Stimulated activated CD8-positive, alpha-beta memory T cell treated with anti-CD3 and anti-CD28 coated beads, Interleukin-2, amount 100 ng/mL, for 48 hours (primary cell): ENCODE data around the gene GTSF1L.

Experiments
- DNase-seq, 2 donors: peaks; one replicate each; pipeline ENCODE4 v3.0.0-alpha.2; 2020; ENCODE audit warnings: low read depth in 2 of 2

GTSF1L gene

DNA sequence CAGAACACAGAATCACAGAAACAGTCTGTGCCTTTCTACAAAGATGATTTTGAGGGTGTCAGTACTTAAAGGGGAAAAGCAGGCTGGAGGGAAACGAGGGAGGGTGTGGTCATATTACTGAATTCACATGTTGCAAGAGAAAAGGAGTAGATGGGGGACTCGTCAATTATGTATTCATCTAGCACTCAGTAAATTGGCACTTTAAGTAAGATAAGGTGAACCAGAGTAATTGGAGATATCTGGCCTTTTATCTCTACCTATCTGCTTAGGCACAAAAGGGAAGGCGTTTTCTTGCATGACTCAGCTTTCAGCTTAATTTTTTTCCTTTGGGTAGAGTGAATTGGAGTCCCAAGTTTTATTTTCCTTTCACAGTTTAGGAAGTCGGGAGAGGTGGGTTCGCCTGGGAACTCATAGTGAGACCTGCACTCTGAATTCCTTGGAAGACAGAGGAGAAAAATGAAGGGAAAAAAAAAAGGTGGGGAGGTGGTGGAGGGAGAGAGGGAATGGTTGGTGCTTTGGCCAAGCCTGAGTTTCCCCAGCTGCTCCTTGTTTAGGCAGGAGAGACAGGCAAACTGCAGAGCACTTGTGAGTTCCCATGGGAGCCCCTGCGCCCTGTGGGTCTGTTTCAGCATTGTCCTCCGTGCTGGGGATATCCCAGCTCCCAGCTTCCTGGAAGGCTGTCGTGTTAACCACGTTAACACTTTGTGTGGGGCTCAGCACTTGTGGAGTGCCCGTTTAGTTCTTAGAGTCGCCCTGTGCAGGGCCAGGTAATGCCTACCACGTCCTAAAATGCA is 19.7 kb upstream of the GTSF1L start:
- no peak for DNase-seq

DNA sequence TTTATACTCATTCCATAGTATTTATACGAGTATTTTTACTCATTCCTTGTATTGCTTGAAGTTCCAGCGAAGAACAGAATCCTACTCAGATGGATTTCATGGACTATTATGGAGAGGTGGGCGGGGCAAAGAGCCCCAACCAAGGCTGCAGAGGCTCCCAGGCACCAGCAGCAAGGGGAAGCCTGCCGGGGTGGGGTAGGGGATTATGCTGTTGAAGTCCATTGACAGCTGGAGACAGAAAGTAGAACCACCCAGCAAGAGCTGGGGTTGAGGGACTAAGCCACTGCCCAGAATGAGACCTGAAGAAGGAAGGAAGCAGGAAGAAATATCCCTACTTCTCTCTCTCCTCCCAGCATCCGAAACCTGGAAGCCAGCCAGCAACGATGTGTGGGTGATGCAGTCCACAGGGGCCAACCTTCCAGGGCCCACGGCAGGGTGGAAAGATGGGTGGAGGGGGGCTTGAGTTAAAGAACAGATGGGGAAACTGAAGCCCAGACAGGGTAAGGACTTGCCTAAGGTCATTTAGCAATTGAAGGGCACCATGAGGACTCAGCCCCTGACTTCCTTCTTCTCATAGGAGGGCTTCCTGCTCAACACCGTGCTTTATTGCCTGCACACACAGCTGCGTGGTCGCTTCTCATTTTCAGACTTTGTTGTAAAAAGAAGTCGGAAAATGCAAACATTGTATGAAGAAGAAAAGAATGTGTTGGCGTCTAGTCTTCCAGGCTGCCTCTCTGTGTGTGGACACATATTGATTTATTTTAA is 18.3 kb upstream of the GTSF1L start:
- no peak for DNase-seq

DNA sequence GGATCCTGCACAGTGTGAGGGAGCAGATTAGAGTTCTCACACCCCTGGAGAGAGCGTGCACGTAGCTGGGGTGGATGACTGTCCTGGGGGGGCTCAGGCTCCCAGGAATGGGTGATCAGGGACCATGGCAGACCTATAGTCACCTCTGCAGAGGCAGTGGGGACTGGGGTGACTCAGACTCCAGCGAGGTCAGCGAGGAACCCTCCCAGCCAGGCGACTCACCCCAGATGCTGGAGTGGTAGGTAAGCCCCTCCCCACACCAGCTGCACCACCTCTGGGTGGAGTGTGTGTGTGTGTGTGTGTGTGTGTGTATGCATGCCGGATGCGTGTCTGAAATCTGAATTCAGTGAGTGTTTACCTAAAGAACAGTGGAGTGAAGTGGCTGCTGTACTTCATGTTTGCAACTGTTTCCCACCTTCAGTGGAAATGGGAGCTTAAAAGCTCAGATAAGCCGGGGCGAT is 17.4 kb upstream of the GTSF1L start:
- DNase-seq, result peak in 1 of 2 donors; percentile 43

DNA sequence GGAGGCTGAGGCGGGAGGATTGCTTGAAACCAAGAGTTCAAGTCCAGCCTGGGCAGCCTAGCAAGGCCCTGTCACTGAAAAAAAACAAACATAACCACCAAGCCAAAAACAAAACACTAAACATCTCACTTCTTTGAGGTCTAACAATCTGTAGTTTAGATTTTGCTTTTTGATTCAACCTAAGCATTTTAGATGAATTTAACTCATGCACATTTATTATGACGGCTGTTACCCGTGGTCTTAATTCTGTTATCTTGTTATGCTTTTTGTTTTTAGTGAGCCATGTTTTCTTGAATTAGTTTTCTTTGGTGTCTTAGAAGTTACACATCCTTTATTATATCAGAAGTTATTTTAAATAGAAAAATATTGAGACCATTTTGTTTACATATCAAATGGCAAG is 13.8 kb upstream of the GTSF1L start:
- DNase-seq, result no peak

DNA sequence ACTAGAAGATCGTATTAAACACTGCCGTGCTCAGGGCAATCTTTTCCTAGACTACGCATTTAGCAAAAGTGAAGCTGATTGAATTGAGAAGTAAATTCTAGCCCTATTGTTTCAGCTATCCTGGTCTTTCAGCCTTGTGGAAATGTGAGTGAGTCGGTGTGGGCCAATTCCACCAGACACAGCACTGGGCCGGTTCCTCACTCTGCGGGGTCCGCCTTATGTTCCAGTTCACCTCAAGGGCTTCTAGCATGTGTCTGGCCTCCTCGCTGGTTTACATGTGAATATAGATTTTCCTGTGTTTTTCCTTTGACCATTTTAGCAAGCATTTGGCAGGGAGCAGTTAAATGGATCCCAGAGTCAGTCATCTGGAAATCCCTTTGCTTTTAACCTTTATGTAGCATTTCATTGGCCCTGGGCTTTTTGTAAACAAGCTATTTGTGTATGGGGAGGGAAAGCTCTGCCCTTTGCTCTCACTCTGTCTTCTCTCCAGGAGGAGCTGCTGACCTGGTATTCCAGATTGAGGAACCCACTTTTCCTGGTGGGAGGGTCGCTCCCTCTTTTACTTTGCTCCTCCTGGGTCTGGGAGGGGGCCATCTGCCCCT is 12.4 kb upstream of the GTSF1L start:
- DNase-seq, result no peak

DNA sequence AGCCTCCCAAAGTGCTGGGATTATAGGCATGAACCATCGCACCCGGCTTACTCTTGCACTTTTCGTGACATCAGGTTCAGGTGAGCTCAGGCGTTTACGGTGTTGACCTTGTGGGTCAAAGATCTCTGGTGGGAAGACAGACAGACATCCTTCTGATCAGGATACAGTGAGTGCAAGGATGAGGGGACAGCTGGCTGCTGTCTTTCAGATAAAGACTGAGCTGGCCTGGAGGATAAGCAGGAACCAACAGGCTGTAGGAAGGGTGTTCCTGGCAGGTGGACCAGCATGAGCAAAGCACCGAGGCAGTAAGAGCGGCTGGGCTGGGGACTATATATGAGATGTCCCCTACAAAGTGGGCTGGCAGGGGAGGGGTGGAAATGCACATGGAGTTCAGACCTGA is 11.1 kb upstream of the GTSF1L start:
- DNase-seq, result no peak

DNA sequence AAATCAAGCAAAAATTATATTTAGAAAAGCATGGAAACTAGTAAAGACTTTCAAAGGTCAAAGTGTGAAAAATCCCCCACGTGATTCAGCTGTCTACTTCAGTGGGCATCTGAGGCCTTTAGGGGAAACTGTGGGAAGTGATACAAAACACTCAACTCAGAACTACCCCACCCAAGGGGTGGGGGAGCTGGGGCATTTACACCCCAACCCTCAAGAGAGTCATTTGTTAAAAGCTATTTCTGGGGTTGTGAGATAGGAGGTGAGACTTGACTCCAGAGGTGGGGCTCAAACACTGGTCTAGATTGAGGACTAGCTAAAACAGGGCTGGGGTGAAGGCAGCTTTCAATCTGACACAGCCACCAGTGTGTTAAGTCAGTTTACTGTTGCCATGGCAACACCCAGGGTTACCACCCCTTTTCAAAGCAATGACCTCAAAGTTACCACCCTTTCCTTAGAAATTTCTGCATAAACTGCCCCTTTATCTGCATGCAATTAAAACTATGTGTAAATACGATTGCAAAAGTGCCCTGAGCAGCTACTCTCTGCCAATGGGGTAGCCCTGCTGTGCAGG is 9.9 kb upstream of the GTSF1L start:
- peak in 1 of 2 donors; percentile 33 for DNase-seq

DNA sequence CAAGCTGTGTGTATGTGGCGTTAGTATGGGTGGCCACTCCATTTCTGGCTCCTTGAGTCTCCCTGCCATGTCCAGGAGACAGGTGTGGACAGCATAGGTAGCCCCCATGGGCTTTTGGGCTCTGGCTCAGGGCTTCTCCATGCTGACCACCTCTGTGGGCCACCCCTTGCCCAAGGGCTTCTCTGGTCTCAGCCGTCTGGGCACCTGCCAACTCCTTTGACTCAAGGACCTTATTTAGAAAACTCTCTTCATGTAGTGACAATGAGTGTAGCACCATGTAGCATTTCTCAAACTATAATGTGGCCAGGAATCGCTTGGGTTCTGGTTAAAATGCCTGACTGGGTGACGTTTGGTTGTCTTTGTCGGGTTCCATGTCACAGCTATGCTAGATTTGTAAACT is 5.1 kb upstream of the GTSF1L start:
- DNase-seq, result no peak

DNA sequence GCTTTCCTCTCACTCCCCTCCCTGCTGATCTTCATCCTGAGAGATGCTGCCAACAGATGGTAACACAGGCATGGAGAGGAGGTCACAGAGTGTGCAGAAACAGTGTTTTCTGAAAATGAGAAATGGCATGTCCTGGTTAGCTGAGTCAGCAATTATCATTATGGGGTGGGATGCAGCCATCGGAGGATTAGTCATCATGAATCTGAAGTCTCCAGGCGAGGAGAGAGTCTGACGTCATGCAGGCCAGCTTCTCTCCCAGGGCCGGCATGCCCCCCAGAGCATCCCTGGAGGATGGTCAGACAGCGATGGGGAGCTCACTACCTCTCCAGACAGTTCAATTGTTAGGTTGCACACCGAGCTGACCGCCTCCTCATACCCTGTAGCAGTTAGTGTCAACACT is 4.7 kb upstream of the GTSF1L start:
- no peak for DNase-seq

DNA sequence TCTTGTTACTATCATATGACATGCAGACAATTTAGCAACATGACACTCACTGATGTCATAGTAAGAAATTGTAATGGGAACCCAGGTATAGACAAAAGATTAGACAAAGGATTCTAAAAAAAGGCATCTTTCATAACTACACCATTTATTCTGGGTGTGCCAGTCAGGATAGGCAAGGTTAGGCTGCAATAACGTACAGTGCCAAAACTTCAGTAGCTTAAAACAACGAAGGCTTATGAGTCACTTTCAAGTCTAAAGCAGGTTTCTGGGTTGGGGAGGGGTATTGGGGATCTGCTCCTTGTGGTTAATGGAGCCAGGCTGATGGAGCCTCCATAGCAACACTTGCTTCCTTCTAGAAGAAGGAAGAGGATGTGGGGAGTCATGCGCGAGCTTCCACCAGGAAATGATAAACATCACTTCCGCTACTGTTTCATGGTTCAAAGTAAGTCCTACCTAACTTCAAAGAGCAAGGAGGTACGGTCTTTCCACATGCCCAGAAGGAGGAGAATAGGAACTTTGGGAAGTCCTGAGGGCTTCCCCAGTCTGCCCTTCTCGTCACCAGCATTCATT is 2.0 kb upstream of the GTSF1L start:
- no peak for DNase-seq

DNA sequence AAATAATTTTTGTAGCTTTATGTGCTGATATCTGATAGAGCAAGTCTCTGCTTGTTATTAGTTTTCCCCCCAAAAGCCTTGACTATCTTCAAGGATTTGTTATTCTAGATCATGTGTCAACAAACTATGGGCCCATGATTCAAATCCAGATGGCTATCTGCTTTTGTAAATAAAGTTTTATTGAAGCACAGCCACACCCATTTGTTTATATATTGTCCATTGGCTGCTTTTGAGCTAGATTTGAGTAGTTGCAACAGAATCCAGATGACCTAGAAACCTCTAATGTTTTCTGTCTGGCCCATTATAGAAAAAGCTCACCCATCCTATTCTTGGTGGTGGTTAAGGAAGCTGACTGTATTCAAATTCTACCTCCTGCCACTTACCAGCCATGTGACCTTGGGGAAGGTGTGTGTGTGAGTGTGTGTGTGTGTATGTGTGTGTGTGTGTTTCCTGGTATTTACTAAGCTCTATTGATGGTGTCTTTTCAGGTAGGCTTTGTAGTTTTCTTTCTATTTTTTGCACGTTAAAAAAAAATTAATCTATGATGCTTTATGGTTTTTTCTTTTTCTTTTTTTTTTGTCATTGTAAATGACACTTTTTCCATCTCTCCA is 1.3 kb upstream of the GTSF1L start:
- no peak for DNase-seq

DNA sequence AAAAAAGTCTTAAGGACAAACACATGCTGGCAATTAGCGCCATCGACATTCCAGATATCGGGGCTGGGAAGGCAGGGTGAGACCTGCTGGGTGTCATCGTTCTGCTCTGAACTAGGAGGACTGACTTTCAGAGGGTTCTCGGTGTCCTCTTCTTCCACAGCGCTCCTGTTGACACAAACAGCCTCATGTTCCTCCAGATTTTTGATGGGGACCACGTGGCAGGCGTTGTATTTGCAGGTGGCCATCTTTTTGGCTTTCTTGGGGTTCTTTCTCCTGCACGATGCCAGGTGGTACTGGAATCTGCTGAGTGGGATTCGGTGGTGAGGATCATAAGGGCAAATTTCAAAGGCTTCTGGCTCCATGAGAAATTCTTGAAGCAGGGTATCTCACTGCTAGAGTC is 469 bp downstream of the GTSF1L start:
- DNase-seq, result no peak

DNA sequence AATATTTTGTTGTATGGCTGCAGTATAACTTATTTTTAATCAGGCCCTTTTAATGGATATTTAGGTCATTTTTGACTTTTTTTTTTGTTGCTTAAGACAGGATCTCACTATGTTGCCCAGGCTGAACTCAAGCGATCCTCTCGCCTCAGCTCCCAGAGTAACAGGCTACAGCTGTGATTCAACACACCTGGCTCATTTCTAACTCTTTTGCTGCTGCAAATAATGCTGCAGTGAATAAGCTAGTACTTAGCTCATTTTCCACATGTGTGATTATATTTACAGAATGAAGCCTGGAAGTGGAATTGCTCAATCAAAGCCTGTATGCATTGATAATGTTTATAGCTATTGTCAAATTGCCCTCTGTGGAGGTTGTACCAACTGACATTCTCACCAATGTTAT is 1.1 kb downstream of the GTSF1L start:
- DNase-seq, result no peak

DNA sequence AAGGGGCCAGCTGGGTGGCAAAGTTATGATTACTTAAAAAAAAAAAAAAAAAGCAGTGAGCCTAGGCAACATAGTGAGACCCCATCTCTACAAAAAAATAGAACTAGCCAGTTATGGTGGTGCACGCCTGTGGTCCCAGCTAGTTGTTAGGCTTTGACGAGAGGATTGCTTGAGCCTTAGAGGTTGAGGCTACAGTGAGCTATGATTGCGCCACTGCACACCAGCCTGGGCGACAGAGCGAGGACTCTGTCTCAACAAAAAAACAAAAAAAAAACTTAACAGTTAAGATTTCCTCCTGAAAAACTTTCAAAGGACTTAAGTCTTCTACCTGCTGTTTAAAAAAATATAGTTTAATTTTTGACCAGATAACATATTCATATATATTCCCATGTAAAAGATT is 2.4 kb downstream of the GTSF1L start:
- no peak for DNase-seq

DNA sequence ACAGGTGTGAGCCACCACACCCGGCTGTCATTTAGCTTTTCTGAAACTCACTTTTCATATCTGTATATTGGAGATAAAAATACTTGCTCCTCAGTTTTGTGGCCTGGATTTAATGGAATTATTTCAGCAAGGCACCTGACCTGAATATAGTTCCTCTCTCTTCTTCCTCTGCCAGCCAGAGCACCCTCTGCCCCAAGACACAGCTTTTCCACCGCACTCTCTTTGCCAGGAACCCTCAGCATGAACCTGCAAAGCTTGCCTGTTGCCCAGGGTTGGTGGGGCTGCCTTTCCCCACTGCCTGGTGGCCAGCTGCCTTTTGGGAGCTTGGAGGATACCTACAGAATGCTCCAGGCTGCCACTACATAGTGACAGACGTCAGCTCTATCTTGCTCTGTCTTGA is 3.1 kb downstream of the GTSF1L start:
- no peak for DNase-seq

DNA sequence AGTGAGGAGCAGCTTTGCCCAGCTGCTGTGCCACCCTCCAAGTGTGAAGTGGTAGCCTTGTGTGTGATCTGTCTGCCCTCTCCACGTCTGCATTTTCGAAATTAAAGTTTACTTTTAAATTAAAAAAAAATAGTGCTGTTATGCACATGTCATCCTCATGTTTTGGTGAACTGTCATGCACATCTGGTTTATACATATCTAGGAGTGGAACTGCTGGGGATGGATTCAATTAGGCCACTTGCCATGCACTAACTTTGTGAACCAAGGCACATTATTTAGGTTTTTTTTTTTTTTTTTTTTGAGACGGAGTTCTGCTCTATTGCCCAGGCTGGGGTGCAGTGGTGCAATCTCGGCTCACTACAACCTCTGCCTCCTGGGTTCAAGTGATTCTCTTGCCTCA is 3.6 kb downstream of the GTSF1L start:
- DNase-seq, result no peak

DNA sequence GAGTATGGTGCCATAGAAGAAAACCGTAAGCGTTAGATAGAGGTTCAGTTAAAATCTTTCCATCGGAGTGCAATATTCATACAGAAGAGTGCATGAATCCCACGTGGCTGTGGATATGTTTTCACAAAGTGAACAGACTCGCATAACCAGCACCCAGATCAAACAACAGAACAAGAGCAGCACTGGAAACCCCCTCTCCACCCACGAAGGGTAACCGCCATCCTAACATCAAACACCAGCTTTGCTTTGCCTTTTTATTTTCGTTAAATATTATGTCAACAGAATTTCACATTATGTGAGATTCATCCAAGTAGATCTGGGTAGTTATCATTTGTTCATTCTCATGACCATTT is 4.7 kb downstream of the GTSF1L start:
- no peak for DNase-seq

DNA sequence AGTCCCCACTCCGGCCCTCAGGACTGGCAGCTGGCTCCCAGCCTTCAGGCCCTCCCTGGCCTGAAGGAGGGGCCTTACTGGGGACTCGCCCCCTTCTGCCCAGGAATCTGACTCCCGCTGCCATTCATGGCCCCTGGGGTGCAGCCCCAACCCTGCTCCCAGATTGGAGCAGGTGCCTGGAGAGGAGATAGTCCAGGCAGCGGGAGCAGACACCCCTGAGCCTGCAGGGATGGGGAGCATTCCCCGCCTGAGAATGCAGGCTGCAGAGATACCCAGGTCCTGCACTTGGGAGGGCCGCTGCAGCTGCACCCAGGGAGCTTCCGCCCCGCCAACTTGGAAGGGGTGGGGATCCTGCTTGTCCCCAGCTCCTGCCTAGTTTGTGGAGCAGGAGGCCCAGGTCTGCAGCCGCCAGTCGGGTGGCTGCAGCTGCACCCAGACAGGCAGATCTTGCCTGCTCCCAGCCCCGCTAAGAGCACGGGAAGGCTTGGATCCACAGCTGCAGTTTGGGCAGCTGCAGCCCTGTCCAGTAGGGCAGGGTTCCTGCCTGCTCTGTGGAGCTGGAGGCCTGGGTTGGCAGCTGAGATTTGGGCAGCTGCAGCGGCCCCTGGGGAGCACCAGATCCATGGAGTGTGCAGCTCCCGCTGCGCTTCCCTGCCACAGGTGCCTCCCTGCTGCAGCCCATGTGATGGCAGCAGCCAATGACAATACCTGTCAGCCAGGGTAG is 5.2 kb downstream of the GTSF1L start:
- no peak for DNase-seq

DNA sequence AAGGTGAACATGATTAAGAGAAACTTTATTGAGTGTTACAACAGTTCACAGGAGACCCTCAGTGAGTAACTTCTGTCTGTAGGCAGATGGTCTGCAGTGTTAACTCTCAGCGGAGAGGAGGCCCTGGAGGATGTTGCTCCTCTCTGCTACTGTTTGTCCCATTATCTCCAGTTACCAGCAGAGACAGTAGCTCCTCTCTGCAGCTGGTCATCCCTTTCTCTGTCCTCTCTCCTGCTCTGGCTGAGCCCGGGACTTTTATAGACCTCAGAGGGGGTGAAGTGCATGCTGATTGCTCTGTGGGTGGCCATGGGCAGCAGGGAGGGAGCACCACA is 5.7 kb downstream of the GTSF1L start:
- no peak for DNase-seq

DNA sequence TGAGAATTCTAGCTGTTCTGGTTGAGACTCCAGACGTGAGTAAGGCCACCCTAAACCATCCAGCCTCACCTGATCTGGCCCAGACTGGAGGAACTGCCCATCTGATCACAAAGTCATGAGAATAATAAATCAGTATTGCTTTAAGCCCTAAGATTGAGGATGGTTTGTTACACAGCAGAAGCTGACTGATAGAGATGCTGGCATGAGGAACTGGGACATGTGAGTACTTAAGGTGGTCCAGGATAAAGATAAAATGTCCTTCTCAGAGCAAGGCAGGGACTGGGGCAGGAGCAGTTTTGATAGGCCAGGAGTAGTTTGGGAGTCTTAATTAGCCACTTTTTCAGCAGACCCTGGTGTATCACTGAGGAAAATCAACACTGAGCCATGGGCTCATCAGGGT is 6.8 kb downstream of the GTSF1L start:
- DNase-seq, result no peak

DNA sequence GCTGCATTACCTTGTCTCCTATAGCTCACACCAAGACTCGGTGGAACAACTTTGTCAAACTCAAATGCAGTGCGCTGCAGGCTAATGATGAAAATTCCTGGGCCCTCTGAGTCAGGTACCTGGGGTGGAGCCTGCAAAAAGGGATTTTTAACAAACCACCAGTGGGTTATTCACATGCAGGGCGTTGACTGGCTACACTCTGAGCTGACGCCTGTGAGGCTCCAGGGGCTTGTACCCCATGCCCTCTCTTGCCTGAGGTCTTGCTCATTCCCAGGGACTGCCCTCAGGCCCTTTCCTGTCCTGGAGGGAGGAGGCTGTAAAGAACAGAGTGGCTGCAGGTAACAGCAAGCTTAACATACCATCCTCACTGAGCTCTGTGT is 9.2 kb downstream of the GTSF1L start:
- no peak for DNase-seq
